Hepatocyte (in vitro differentiated cells): Measurements from ENCODE around the gene MRPL19. TPM values are rescaled to one million over a fixed set of nuclear protein-coding genes. Genes with fewer than 3 reads are reported as not detected.

Experiments
- DNase-seq: peaks from one replicate; pipeline ENCODE4 v3.0.0-alpha.2; 2016; ENCODE audit warnings: low spot score
- H2AFZ ChIP-seq: fragments of 200-600 bp; sonication (generic); 2 replicates; pipeline ENCODE4 v1.6.0; 2016; ENCODE audit warnings: antibody characterized with exemption, mild to moderate bottlenecking
- H3K27ac ChIP-seq: fragments of 200-600 bp; sonication (generic); 2 replicates; pipeline ENCODE4 v1.5.1; 2016; ENCODE audit warnings: mild to moderate bottlenecking
- H3K27me3 ChIP-seq: fragments of 200-600 bp; sonication (generic); 2 replicates; pipeline ENCODE4 v1.6.1; 2016
- H3K36me3 ChIP-seq: fragments of 200-600 bp; sonication (generic); replicated peaks from 2 replicates; pipeline ENCODE4 v1.5.1; 2016; ENCODE audit warnings: low read depth; ENCODE audit not compliant: insufficient read depth
- H3K4me1 ChIP-seq: fragments of 200-600 bp; sonication (generic); 2 replicates; pipeline ENCODE4 v1.5.1; 2016; ENCODE audit warnings: mild to moderate bottlenecking, moderate library complexity; ENCODE audit not compliant: insufficient read depth
- H3K4me2 ChIP-seq: fragments of 200-600 bp; sonication (generic); 2 replicates; pipeline ENCODE4 v1.6.0; 2016
- H3K4me3 ChIP-seq: fragments of 200-600 bp; sonication (generic); 2 replicates; pipeline ENCODE4 v1.5.1; 2016; ENCODE audit warnings: mild to moderate bottlenecking
- H3K79me2 ChIP-seq: fragments of 200-600 bp; sonication (generic); 2 replicates; pipeline ENCODE4 v1.6.0; 2017; ENCODE audit warnings: mild to moderate bottlenecking
- H3K9me2 ChIP-seq: fragments of 200-600 bp; sonication (generic); replicated peaks from 2 replicates; pipeline ENCODE4 v1.6.0; 2017; ENCODE audit warnings: mild to moderate bottlenecking; ENCODE audit not compliant: insufficient read depth
- H3K9me3 ChIP-seq: fragments of 200-600 bp; sonication (generic); 2 replicates; pipeline ENCODE4 v1.5.1; 2016; ENCODE audit warnings: low read depth, mild to moderate bottlenecking
- H4K20me1 ChIP-seq: fragments of 200-600 bp; sonication (generic); 2 replicates; pipeline ENCODE4 v1.6.0; 2016; ENCODE audit warnings: mild to moderate bottlenecking; ENCODE audit not compliant: insufficient read depth, poor library complexity, severe bottlenecking
- CTCF ChIP-seq: fragments of 200-600 bp; sonication (generic); IDR thresholded peaks from 2 replicates; pipeline ENCODE4 v1.5.1; 2016; ENCODE audit warnings: antibody characterized with exemption, mild to moderate bottlenecking; ENCODE audit not compliant: poor library complexity
- EZH2 ChIP-seq: fragments of 200-600 bp; sonication (generic); IDR thresholded peaks from 2 replicates; pipeline ENCODE4 v1.6.1; 2016; ENCODE audit warnings: antibody characterized with exemption, mild to moderate bottlenecking, borderline replicate concordance
- EZH2phosphoT487 ChIP-seq: fragments of 200-600 bp; sonication (generic); IDR thresholded peaks from one replicate; pipeline ENCODE4 v1.6.1; 2018; ENCODE audit warnings: antibody characterized with exemption, mild to moderate bottlenecking, low read depth, moderate library complexity; ENCODE audit not compliant: unreplicated experiment, severe bottlenecking
- WGBS: methylation state at CpG from one replicate; pipeline ENCODE4 v1.1.6; 2016; ENCODE audit warnings: low lambda C conversion rate; ENCODE audit errors: missing lambda C conversion rate; 5-methylcytosine and 5-hydroxymethylcytosine counted together
- polyA plus RNA-seq: library from polyadenylated mRNA; unstranded; fragments of >200 nt; fragmentation: Nextera tagmentation; extraction: Ambion mirVana; gene quantifications from 2 replicates; pipeline ENCODE4 v1.2.1, GENCODE V29; 2016
- total RNA-seq: library from RNA; depleted of rRNA; stranded (reverse); fragments of >200 nt; gene quantifications from 2 replicates; pipeline ENCODE4 v1.2.3, GENCODE V29; 2014

MRPL19 gene
- total and polyA plus RNA-seq, 2 experiments from 2014 or later, result 47.9 to 68.7 TPM

- H3K36me3 ChIP-seq, result no peaks in the 10 kb centered on the region
- TF ChIP-seq EZH2phosphoT487 (no peak), EZH2 (no peak), CTCF (no peak)
- H3K27ac ChIP-seq, result no peak overlapping the region
- 74% methylated on average over 6 of the region's 6 CpGs for WGBS
- H3K4me2 ChIP-seq, result no peak overlapping the region
- no peaks in the 10 kb centered on the region for H4K20me1 ChIP-seq
- no peak for DNase-seq
- no peak overlapping the region for H2AFZ ChIP-seq
- no peak overlapping the region for H3K4me3 ChIP-seq
- no peaks in the 10 kb centered on the region for H3K79me2 ChIP-seq
- no peaks in the 10 kb centered on the region for H3K9me3 ChIP-seq
- no peaks in the 10 kb centered on the region for H3K27me3 ChIP-seq
- H3K9me2 ChIP-seq, result no peaks in the 10 kb centered on the region
- no peaks in the 10 kb centered on the region for H3K4me1 ChIP-seq
Measured at GRCh38 chr2:75728614-75729419, 82.2 kb downstream of the MRPL19 start.

GRCh38 chr2:75729861-75730260 is 83.3 kb downstream of the MRPL19 start:
- Histone ChIP-seq H3K79me2 (no peaks in the 10 kb centered on the region), H2AFZ (no peak overlapping the region), H3K4me2 (no peak overlapping the region), H4K20me1 (no peaks in the 10 kb centered on the region), H3K36me3 (no peaks in the 10 kb centered on the region), H3K4me1 (no peaks in the 10 kb centered on the region), H3K27me3 (no peaks in the 10 kb centered on the region), H3K9me3 (no peaks in the 10 kb centered on the region), H3K9me2 (no peaks in the 10 kb centered on the region), H3K4me3 (no peak overlapping the region), H3K27ac (no peak overlapping the region)
- TF ChIP-seq EZH2phosphoT487 (no peak), EZH2 (no peak), CTCF (peak; percentile 55)
- peak; percentile 12 for DNase-seq
- 59% methylated on average over 5 of the region's 5 CpGs for WGBS

- H3K9me3 ChIP-seq, result no peaks in the 10 kb centered on the region
- H3K4me1 ChIP-seq, result no peaks in the 10 kb centered on the region
- no peak for TF ChIP-seq EZH2phosphoT487
- TF ChIP-seq CTCF, result no peak
- no peak for TF ChIP-seq EZH2
- no peak overlapping the region for H2AFZ ChIP-seq
- no peak overlapping the region for H3K4me3 ChIP-seq
- H3K79me2 ChIP-seq, result no peaks in the 10 kb centered on the region
- no peak overlapping the region for H3K4me2 ChIP-seq
- H3K36me3 ChIP-seq, result no peaks in the 10 kb centered on the region
- DNase-seq, result no peak
- no peak overlapping the region for H3K27ac ChIP-seq
- no peaks in the 10 kb centered on the region for H3K9me2 ChIP-seq
- no peaks in the 10 kb centered on the region for H4K20me1 ChIP-seq
- WGBS, result 47% methylated on average over 4 of the region's 4 CpGs
- no peaks in the 10 kb centered on the region for H3K27me3 ChIP-seq
Measured at GRCh38 chr2:75736276-75736675, 89.7 kb downstream of the MRPL19 start.
